Memory B cell (primary cell): ENCODE results near the gene PLAC9.

Experiments used
- ATAC-seq: fragments of 150-1000 bp; cut with Tn5 transposase; 2 replicates; pipeline ENCODE4 v1.10.0; 2021; ENCODE audit warnings: low read depth, mild to moderate bottlenecking, moderate library complexity
- DNase-seq, 2 donors: peaks; one replicate each; pipeline ENCODE4 v3.0.0; 2022; ENCODE audit warnings: low spot score in 2 of 2
- H3K27ac Mint-ChIP-seq: one replicate; pipeline ENCODE4 v1.8.0; 2022; ENCODE audit warnings: mild to moderate bottlenecking, moderate library complexity, mixed read lengths
- H3K27me3 Mint-ChIP-seq: one replicate; pipeline ENCODE4 v1.8.0; 2022; ENCODE audit warnings: mixed read lengths
- H3K36me3 Mint-ChIP-seq: one replicate; pipeline ENCODE4 v1.8.0; 2022; ENCODE audit warnings: mild to moderate bottlenecking, mixed read lengths
- H3K4me1 Mint-ChIP-seq: one replicate; pipeline ENCODE4 v1.8.0; 2022; ENCODE audit warnings: mixed read lengths
- H3K4me3 Mint-ChIP-seq: one replicate; pipeline ENCODE4 v1.8.0; 2022; ENCODE audit warnings: mild to moderate bottlenecking, moderate library complexity, mixed read lengths
- H3K9me3 Mint-ChIP-seq: one replicate; pipeline ENCODE4 v1.8.0; 2022; ENCODE audit warnings: mixed read lengths

PLAC9 gene

GRCh38 chr10:80160361-80161320 lies 28.1 kb downstream of the PLAC9 start:
- H3K4me3 Mint-ChIP-seq = no peak overlapping the region
- H3K9me3 Mint-ChIP-seq = no peaks in the 10 kb centered on the region
- peaks cover 57% of the 10 kb centered on the region for H3K36me3 Mint-ChIP-seq
- no peak for DNase-seq
- H3K27ac Mint-ChIP-seq = peak overlapping the region; percentile 86
- no peaks in the 10 kb centered on the region for H3K27me3 Mint-ChIP-seq
- ATAC-seq = no peak
- H3K4me1 Mint-ChIP-seq = no peaks in the 10 kb centered on the region

- Mint-ChIP-seq H3K4me3 (no peak overlapping the region), H3K27ac (peak overlapping the region; percentile 86)
- no peak for ATAC-seq
Measured at GRCh38 chr10:80161321-80162083, 29.0 kb downstream of the PLAC9 start.

GRCh38 chr10:80163741-80164341 lies 31.3 kb downstream of the PLAC9 start:
- Mint-ChIP-seq H3K27ac (peak overlapping the region; percentile 20), H3K36me3 (peaks cover 44% of the 10 kb centered on the region), H3K4me1 (no peaks in the 10 kb centered on the region), H3K9me3 (no peaks in the 10 kb centered on the region), H3K27me3 (no peaks in the 10 kb centered on the region), H3K4me3 (no peak overlapping the region)
- DNase-seq (no peak), ATAC-seq (no peak)

More at GRCh38 chr10:80161321-80162083, 29.0 kb downstream of the PLAC9 start:
- H3K4me1 Mint-ChIP-seq = no peaks in the 10 kb centered on the region
- no peaks in the 10 kb centered on the region for H3K27me3 Mint-ChIP-seq
- peaks cover 59% of the 10 kb centered on the region for H3K36me3 Mint-ChIP-seq
- no peak for DNase-seq
- no peaks in the 10 kb centered on the region for H3K9me3 Mint-ChIP-seq

DNA sequence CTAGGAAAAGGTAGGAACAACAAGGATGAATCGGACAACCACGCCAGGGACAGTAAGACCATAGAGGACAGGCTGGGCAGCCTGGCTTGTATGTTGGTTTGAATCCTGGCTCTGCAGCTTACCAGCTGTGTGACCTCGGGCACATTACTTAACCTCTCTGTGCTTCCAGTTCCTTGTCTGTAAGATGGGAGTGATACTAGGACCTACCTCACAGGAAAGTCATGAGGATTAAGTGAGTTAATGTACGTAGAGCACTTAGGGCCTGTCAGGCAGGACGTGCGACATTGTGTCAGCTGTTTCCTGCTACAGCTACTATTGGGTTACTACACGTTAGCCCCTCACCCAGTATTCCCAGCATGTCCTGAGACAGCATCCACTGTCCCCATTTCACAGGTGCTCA lies 32.1 kb downstream of the PLAC9 start:
- no peak for ATAC-seq
- no peaks in the 10 kb centered on the region for H3K27me3 Mint-ChIP-seq
- H3K9me3 Mint-ChIP-seq = no peaks in the 10 kb centered on the region
- DNase-seq = no peak
- H3K36me3 Mint-ChIP-seq = peaks cover 37% of the 10 kb centered on the region
- no peak overlapping the region for H3K4me3 Mint-ChIP-seq
- no peak overlapping the region for H3K27ac Mint-ChIP-seq
- H3K4me1 Mint-ChIP-seq = no peaks in the 10 kb centered on the region

GRCh38 chr10:80165173-80165572 lies 32.6 kb downstream of the PLAC9 start:
- Mint-ChIP-seq H3K27me3 (no peaks in the 10 kb centered on the region), H3K9me3 (no peaks in the 10 kb centered on the region), H3K27ac (no peak overlapping the region), H3K4me1 (peaks cover 4% of the 10 kb centered on the region), H3K36me3 (peaks cover 35% of the 10 kb centered on the region), H3K4me3 (no peak overlapping the region)
- ATAC-seq (no peak), DNase-seq (no peak)

DNA sequence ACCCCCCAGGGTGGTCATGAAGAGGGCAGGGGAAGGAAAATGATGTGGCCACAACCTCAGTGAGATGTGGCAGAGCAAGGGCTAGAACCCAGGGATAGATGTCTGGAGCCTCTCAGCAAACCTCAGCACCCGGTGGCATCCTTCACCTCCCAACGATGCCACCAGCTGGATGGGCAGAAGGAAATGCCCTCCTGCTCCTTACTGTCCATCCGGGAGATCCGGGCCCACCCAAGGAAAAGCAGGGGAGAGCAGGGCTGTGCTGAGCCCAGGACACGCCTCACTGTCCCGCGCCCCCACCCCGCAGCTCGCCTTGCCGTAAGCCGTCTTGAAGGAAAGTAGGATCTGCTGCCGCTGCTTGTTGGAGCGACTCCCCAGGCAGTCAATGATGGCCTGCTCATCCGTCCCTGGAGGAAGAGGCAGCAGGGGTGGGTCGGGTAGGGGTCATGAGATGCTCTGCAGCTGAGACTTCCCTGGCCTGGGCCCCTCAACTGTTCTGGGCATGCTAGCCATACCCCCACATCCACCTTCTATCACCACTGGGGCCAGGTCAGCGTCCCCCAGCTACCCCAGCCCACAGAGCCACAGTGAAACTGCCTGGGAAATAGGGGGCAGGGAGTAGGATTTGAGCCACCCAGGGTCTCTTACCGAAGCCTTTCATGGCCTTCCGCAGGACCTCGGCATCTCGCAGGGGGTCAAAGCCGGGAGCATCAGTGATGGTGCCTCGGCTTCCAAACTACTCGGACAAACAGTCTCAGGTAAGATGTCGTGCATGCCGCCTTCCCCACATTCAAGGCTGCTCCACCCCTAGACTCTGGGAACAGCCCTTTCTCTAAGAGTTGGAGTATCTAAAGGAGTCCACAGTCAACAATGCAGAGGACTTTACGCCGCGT lies 34.3 kb downstream of the PLAC9 start:
- H3K36me3 Mint-ChIP-seq = peaks cover 26% of the 10 kb centered on the region
- no peak overlapping the region for H3K4me3 Mint-ChIP-seq
- H3K27ac Mint-ChIP-seq = peak overlapping the region; percentile 73
- no peaks in the 10 kb centered on the region for H3K27me3 Mint-ChIP-seq
- H3K9me3 Mint-ChIP-seq = no peaks in the 10 kb centered on the region
- H3K4me1 Mint-ChIP-seq = peaks cover 7% of the 10 kb centered on the region
- no peak for ATAC-seq
- DNase-seq = no peak

DNA sequence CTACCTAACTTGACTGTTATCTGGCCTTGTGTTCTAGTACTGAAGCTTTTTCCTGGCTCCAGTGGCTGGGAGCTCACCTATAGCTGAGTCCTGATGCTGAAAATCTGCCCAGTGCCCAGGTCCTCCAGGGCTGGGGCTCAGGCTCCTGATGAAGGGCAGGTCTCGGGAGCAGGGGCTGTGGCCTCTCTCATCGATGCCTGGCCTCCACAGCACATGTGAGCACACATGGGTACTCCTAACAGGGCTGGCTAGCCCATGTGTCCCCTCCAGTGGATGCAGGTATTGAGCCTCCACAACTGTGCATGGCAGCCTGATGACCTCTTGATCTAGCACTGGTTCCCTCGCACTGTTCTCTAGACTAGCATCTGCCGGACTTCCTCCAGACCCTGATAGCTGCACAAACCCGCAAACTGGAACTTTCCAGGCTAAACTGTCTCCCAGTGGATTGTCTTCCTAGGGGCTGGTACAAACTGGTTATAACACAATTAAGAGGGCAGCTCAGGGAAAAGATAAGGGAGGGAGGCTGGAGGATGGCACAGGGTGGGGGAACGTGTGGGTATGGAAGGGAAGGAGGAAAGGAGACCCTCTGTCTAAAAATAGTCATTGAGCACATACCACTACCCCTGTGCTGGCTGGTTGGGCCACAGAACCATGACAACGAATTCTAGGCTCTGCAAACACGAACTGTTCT lies 35.1 kb downstream of the PLAC9 start:
- H3K4me3 Mint-ChIP-seq = no peak overlapping the region
- ATAC-seq (no peak), DNase-seq (no peak)
- peaks cover 26% of the 10 kb centered on the region for H3K36me3 Mint-ChIP-seq
- no peaks in the 10 kb centered on the region for H3K9me3 Mint-ChIP-seq
- peaks cover 7% of the 10 kb centered on the region for H3K4me1 Mint-ChIP-seq
- H3K27me3 Mint-ChIP-seq = no peaks in the 10 kb centered on the region
- H3K27ac Mint-ChIP-seq = no peak overlapping the region

DNA sequence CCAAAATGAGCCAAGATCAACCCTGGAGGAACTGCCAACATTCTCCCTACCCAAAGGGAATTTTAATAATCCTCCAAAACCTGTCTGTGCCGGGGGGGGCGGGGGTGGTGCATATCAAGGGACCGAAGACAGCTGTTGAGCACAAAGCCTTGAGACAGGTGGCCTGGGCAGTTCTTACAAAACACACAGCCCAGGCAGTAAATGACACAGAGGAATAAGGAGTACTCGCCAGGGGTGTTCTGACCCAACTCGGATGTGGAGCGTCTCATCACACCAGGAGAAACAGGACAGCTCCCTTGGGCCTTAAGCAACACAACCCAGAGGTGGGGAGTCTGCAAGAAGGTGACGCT lies 35.6 kb downstream of the PLAC9 start:
- H3K9me3 Mint-ChIP-seq = no peaks in the 10 kb centered on the region
- H3K36me3 Mint-ChIP-seq = peaks cover 22% of the 10 kb centered on the region
- DNase-seq (no peak), ATAC-seq (no peak)
- H3K4me3 Mint-ChIP-seq = no peak overlapping the region
- H3K4me1 Mint-ChIP-seq = peaks cover 7% of the 10 kb centered on the region
- H3K27ac Mint-ChIP-seq = no peak overlapping the region
- no peaks in the 10 kb centered on the region for H3K27me3 Mint-ChIP-seq

DNA sequence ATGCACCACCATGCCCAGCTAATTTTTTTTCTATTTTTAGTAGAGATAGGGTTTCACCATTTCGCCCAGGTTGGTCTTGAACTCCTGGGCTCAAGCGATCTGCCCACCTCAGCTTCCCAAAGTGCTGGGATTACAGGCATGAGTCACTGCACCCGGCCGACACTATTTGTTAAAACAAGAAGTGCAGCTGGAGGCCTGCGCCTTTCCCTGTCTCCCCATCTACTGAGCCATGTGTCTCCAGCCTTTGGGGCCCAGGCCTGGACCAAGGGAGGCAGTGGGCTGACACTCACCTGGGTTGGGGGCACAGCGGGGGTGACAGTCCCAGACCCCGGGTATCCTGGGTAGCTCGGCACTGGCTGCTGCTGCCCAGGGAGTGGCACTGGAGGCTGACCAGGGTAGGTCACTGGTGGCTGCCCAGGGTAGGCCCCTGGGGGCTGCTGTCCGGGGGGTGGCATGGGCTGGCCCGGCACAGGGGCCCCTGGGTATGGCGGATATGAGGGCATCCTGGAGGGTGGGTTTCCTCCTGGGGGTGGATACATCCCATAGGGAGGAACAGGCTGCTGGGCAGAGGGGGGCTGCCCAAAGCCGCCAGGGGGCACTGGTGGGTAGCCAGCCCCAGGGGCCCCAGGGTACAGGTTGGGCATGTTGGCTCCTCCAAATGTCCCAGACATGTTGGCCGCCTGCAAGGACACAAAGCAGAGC lies 36.3 kb downstream of the PLAC9 start:
- Mint-ChIP-seq H3K27me3 (no peaks in the 10 kb centered on the region), H3K4me3 (no peak overlapping the region), H3K9me3 (no peaks in the 10 kb centered on the region), H3K4me1 (peaks cover 7% of the 10 kb centered on the region), H3K36me3 (peaks cover 17% of the 10 kb centered on the region), H3K27ac (no peak overlapping the region)
- ATAC-seq (peak; percentile 73), DNase-seq (peak; percentile 46 to 52)

GRCh38 chr10:80170026-80170425 lies 37.5 kb downstream of the PLAC9 start:
- Mint-ChIP-seq H3K4me3 (no peak overlapping the region), H3K27ac (no peak overlapping the region)

GRCh38 chr10:80170641-80171040 lies 38.1 kb downstream of the PLAC9 start:
- DNase-seq (no peak), ATAC-seq (no peak)
- H3K4me3 Mint-ChIP-seq = no peak overlapping the region
- no peaks in the 10 kb centered on the region for H3K27me3 Mint-ChIP-seq
- H3K9me3 Mint-ChIP-seq = no peaks in the 10 kb centered on the region
- H3K27ac Mint-ChIP-seq = no peak overlapping the region
- peaks cover 7% of the 10 kb centered on the region for H3K4me1 Mint-ChIP-seq
- H3K36me3 Mint-ChIP-seq = peaks cover 14% of the 10 kb centered on the region

More at GRCh38 chr10:80170026-80170425, 37.5 kb downstream of the PLAC9 start:
- DNase-seq = no peak
- no peak for ATAC-seq
- H3K4me1 Mint-ChIP-seq = peaks cover 7% of the 10 kb centered on the region
- H3K9me3 Mint-ChIP-seq = no peaks in the 10 kb centered on the region
- no peaks in the 10 kb centered on the region for H3K27me3 Mint-ChIP-seq
- H3K36me3 Mint-ChIP-seq = peaks cover 14% of the 10 kb centered on the region

GRCh38 chr10:80171248-80171660 lies 38.7 kb downstream of the PLAC9 start:
- H3K9me3 Mint-ChIP-seq = no peaks in the 10 kb centered on the region
- ATAC-seq (no peak), DNase-seq (no peak)
- H3K27ac Mint-ChIP-seq = peak overlapping the region; percentile 45
- H3K4me1 Mint-ChIP-seq = peaks cover 9% of the 10 kb centered on the region
- peaks cover 10% of the 10 kb centered on the region for H3K36me3 Mint-ChIP-seq
- H3K27me3 Mint-ChIP-seq = no peaks in the 10 kb centered on the region
- H3K4me3 Mint-ChIP-seq = no peak overlapping the region
